DND-41 (cell line): ENCODE measurements around the gene ANG.
"Not testable (repeated sequence)": the region's sequence is repeated elsewhere in the genome, so short reads cannot be mapped to it uniquely, and the experiment has no call there.

ENCODE experiments used
- ATAC-seq: fragments of 200-7000 bp; cut with Tn5 transposase; 3 replicates; pipeline ENCODE4 v1.9.1; 2021; ENCODE audit warnings: low read depth; ENCODE audit not compliant: insufficient read depth
- DNase-seq: peaks from one replicate; pipeline ENCODE4 v3.0.0-alpha.2; 2020
- H2AFZ ChIP-seq: 2 replicates; pipeline ENCODE4 v1.6.0; 2012; ENCODE audit warnings: low read depth, low read length
- H3K27ac ChIP-seq: 2 replicates; pipeline ENCODE4 v1.5.1; 2012; ENCODE audit warnings: low read length, inconsistent platforms
- H3K27me3 ChIP-seq: fragments of 200-600 bp; sonication (generic); 2 replicates; pipeline ENCODE4 v1.6.0; 2012; ENCODE audit warnings: low read length, mild to moderate bottlenecking, inconsistent platforms; ENCODE audit not compliant: insufficient read depth, poor library complexity
- H3K36me3 ChIP-seq: 2 replicates; pipeline ENCODE4 v1.5.1; 2012; ENCODE audit warnings: low read length, inconsistent platforms; ENCODE audit not compliant: insufficient read depth
- H3K4me1 ChIP-seq: 2 replicates; pipeline ENCODE4 v1.5.1; 2012; ENCODE audit warnings: mild to moderate bottlenecking, low read length; ENCODE audit not compliant: insufficient read depth
- H3K4me2 ChIP-seq: 2 replicates; pipeline ENCODE4 v1.6.0; 2012; ENCODE audit warnings: mild to moderate bottlenecking, moderate library complexity, low read length, inconsistent platforms; ENCODE audit not compliant: insufficient read depth
- H3K4me3 ChIP-seq, 2 experiments: fragments of 200-600 bp in 1 of 2; shearing (Covaris generic) in 1 of 2; 2 replicates each; pipeline ENCODE4 v1.5.1; 2012 to 2016; ENCODE audit warnings: inconsistent platforms in 2 of 2, low read length in 2 of 2, mild to moderate bottlenecking in 2 of 2, low read depth in 1 of 2, moderate library complexity in 1 of 2
- H3K79me2 ChIP-seq: 2 replicates; pipeline ENCODE4 v1.6.0; 2012; ENCODE audit warnings: low read length, inconsistent platforms; ENCODE audit not compliant: insufficient read depth
- H3K9ac ChIP-seq: 2 replicates; pipeline ENCODE4 v1.6.0; 2012; ENCODE audit warnings: low read depth, mild to moderate bottlenecking, inconsistent platforms, low read length, moderate library complexity
- H3K9me3 ChIP-seq: 2 replicates; pipeline ENCODE4 v1.5.1; 2012; ENCODE audit warnings: low read length, moderate library complexity, mild to moderate bottlenecking, inconsistent platforms; ENCODE audit not compliant: insufficient read depth, severe bottlenecking
- H4K20me1 ChIP-seq: 2 replicates; pipeline ENCODE4 v1.6.0; 2012; ENCODE audit warnings: low read length; ENCODE audit not compliant: insufficient read depth
- CTCF ChIP-seq: IDR thresholded peaks from 2 replicates; pipeline ENCODE4 v1.5.1; 2012; ENCODE audit warnings: borderline replicate concordance, low read length, moderate library complexity, mild to moderate bottlenecking; ENCODE audit not compliant: poor library complexity, severe bottlenecking; ENCODE audit errors: extremely low read depth
- EZH2 ChIP-seq: IDR thresholded peaks from 3 replicates; pipeline ENCODE4 v1.6.1; 2012; ENCODE audit warnings: borderline replicate concordance, low read depth, mild to moderate bottlenecking, moderate library complexity, low read length, inconsistent platforms; ENCODE audit not compliant: severe bottlenecking

ANG gene

DNA sequence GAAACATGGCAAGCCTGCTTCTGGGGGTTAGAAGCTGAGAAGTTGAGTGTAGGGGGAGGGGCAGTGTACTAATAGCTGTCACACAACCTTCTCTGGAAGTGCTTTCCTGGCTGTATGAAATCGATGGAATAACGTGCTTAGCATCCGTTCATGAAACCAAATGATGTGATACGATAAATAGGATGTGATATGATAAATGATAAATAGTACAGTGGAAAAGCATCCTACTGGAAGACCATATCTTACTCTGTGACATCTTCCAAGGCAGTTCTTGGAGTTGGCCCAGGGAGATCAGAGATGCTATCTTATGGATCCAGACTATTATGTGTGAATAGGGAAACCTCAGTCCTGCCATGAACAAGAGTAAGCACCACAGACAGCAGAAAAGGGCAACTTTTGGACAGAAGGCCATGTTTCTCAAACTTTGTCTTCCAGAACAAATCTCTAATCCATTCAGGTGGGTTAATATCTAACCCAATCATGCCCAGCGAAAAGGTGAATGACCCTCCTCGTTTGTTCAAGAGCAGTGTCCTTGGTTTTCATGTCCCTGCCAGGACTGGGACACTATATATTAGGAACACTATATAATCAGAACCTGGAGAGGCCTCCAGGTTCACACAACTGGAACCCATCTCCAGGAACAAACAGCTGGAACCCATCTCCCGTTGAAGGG is at the start of gene ANG:
Gene ANG (plus strand): TSS at position 598 of the 673 bp plus-strand sequence. CDS start 4,801 bp downstream, outside the sequence.
- no peaks in the 10 kb centered on the region for H3K79me2 ChIP-seq
- no peak within 1 kb of the TSS for H3K4me3 ChIP-seq
- H3K36me3 ChIP-seq = no peaks in the 10 kb centered on the region
- no peak within 1 kb of the TSS for H3K9ac ChIP-seq
- DNase-seq = no peak
- peaks cover 33% of the 10 kb centered on the region for H3K4me1 ChIP-seq
- H3K9me3 ChIP-seq = no peaks in the 10 kb centered on the region
- no peak within 1 kb of the TSS for H3K27ac ChIP-seq
- no peak for TF ChIP-seq EZH2
- no peak for TF ChIP-seq CTCF
- no peak within 1 kb of the TSS for H3K4me2 ChIP-seq
- ATAC-seq = no peak
- H3K27me3 ChIP-seq = no peaks in the 10 kb centered on the region
- H4K20me1 ChIP-seq = no peaks in the 10 kb centered on the region
- H2AFZ ChIP-seq = no peak within 1 kb of the TSS

DNA sequence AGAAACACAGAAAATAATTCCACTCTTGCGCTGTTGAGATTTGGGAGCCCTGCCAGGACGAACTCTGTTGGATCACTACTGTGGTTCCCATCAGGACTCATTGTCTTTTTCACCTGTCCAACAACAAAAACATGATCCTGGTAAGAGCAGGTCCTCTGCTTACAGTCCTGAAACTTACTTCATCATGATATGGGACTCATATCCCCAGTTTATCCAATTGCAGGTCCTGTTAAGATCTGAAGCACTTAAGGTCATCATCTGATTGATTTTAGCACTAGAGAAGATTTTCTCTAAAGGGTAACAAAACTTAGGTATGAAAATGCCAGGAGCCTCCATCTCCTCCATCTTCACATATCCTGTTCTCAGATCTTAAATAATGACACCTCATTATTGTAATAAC is 47.0 kb upstream of the ANG start, which contains the start of gene OR6S1:
Gene OR6S1 (minus strand): TSS at position 101 of the 400 bp plus-strand sequence. CDS start 0 bp downstream, at position 101.
- TF ChIP-seq EZH2 = no peak
- no peak for TF ChIP-seq CTCF
- Histone ChIP-seq H3K27me3 (peaks cover 16% of the 10 kb centered on the region), H4K20me1 (no peaks in the 10 kb centered on the region), H3K4me2 (no peak within 1 kb of the TSS), H3K9me3 (no peaks in the 10 kb centered on the region), H3K4me3 (no peak within 1 kb of the TSS), H3K27ac (no peak within 1 kb of the TSS), H2AFZ (no peak within 1 kb of the TSS), H3K79me2 (no peaks in the 10 kb centered on the region), H3K9ac (no peak within 1 kb of the TSS), H3K4me1 (no peaks in the 10 kb centered on the region), H3K36me3 (no peaks in the 10 kb centered on the region)
- no peak for DNase-seq
- ATAC-seq = no peak

- DNase-seq (no peak), ATAC-seq (no peak)
- no peaks in the 10 kb centered on the region for H3K36me3 ChIP-seq
- no peaks in the 10 kb centered on the region for H3K9me3 ChIP-seq
- H4K20me1 ChIP-seq = no peaks in the 10 kb centered on the region
- H2AFZ ChIP-seq = no peak overlapping the region
- no peaks in the 10 kb centered on the region for H3K4me1 ChIP-seq
- H3K9ac ChIP-seq = no peak overlapping the region
- H3K27ac ChIP-seq = no peak overlapping the region
- TF ChIP-seq CTCF = no peak
- TF ChIP-seq EZH2 = no peak
- no peaks in the 10 kb centered on the region for H3K79me2 ChIP-seq
- no peak overlapping the region for H3K4me2 ChIP-seq
- H3K4me3 ChIP-seq = no peak overlapping the region
- H3K27me3 ChIP-seq = peaks cover 16% of the 10 kb centered on the region
Observed at GRCh38 chr14:20642182-20642581, 46.4 kb upstream of the ANG start.

DNA sequence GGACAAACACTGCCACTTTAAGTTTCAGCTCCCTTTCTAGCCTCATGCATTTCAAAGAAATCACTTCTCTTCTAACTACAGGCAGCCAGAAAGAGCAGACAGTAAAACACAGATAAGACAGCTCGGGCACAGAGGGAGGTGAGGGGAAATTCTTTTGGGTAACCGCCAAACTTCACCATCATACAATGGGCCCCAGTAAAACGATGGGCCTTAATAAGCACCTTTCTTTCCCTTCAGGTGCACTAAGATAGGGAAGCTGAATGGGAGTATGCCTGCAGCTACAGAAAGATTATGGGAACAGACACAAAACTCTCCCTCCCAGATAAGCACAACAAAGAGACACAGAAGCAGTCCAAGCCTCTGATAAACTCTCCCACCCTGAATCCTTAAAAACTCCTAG is 45.8 kb upstream of the ANG start:
- DNase-seq = not testable (repeated sequence)

More for the DNA sequence above, 45.8 kb upstream of the ANG start:
- H3K4me3 ChIP-seq, H3K36me3 ChIP-seq, H3K9ac ChIP-seq, ATAC-seq, H3K79me2 ChIP-seq, H3K27ac ChIP-seq, H3K9me3 ChIP-seq, H4K20me1 ChIP-seq, H3K4me1 ChIP-seq, H3K4me2 ChIP-seq, H2AFZ ChIP-seq: not testable (repeated sequence)
- peaks cover 19% of the 10 kb centered on the region for H3K27me3 ChIP-seq
